ENCODE results near the gene CDK15. TPM values are rescaled to one million over a fixed set of nuclear protein-coding genes. Genes with fewer than 3 reads are reported as not detected.

CDK15 gene
- total RNA-seq, 1 donor from 2014 or later = 1.5 TPM

DNA sequence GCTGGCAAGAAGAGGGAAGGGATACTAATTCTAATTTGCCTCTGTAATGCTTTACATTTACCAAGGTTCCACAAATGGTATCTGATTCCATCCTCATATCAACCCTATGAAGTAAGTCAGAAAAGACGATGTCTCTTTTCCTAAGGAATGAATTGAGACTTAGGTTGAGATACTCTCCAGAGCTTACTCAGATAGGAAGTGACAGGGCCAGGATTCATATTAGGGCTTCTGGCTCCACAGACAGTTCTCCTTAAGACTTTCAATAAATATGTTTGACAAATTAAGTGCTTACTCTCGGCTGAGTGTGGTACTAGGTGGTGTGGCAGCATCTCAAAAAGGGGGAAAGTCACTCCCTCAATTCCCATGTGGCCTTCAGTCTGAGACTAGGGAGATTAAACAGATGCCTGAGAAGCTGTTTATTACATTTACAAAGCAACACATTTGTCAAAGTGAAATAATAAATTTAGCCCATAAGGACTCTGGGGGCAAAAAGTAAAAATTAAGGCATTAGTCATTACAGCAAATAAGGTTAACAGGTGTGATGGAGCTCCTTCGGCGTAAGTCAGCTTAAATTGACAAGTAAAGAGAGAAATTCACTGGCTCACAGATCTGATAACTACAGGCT is 14.2 kb downstream of the CDK15 start:
- Histone ChIP-seq H3K27ac (no peak overlapping the region), H3K36me3 (no peaks in the 10 kb centered on the region), H3K9me3 (no peaks in the 10 kb centered on the region), H3K4me3 (no peak overlapping the region), H3K4me1 (peaks cover 0 to 10% of the 10 kb centered on the region in 2 donors), H3K27me3 (no peaks in the 10 kb centered on the region)
- no peak for DNase-seq (ENCODE audit: low spot score in 2 of 2)
- TF ChIP-seq, protein P1, sequence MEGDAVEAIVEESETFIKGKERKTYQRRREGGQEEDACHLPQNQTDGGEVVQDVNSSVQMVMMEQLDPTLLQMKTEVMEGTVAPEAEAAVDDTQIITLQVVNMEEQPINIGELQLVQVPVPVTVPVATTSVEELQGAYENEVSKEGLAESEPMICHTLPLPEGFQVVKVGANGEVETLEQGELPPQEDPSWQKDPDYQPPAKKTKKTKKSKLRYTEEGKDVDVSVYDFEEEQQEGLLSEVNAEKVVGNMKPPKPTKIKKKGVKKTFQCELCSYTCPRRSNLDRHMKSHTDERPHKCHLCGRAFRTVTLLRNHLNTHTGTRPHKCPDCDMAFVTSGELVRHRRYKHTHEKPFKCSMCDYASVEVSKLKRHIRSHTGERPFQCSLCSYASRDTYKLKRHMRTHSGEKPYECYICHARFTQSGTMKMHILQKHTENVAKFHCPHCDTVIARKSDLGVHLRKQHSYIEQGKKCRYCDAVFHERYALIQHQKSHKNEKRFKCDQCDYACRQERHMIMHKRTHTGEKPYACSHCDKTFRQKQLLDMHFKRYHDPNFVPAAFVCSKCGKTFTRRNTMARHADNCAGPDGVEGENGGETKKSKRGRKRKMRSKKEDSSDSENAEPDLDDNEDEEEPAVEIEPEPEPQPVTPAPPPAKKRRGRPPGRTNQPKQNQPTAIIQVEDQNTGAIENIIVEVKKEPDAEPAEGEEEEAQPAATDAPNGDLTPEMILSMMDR (IDR thresholded peaks at IDR 0.05) = no peak
- intact Hi-C loops (cut with DNase I) = no loop called here

DNA sequence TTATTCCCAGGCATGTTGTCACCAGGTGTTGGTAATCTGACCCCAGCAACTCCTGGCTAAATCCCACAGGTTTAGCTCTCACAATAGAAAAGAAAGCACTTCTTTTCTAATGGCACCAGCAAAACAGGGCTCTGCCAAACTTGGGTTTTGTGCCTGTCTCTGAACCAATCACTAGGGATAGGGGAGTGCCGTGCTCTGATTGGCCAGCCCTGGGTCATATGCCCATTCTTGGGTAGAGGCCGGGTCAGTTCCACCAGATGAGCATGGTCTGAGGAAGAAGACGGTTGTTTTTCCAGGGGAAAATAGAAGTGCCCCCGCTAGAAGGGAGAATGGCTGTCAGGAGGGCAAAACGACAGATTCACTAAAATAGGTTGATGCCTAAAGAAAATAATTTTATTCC is 14.7 kb downstream of the CDK15 start:
- no peaks in the 10 kb centered on the region for H3K9me3 ChIP-seq
- H3K27me3 ChIP-seq = no peaks in the 10 kb centered on the region
- H3K36me3 ChIP-seq = no peaks in the 10 kb centered on the region
- no peak for DNase-seq (ENCODE audit: low spot score in 2 of 2)
- intact Hi-C loops (cut with DNase I) = no loop called here
- peaks cover 0 to 10% of the 10 kb centered on the region in 2 donors for H3K4me1 ChIP-seq
- H3K4me3 ChIP-seq = no peak overlapping the region
- H3K27ac ChIP-seq = no peak overlapping the region
- TF ChIP-seq, protein P1 (IDR thresholded peaks at IDR 0.05) = no peak

DNA sequence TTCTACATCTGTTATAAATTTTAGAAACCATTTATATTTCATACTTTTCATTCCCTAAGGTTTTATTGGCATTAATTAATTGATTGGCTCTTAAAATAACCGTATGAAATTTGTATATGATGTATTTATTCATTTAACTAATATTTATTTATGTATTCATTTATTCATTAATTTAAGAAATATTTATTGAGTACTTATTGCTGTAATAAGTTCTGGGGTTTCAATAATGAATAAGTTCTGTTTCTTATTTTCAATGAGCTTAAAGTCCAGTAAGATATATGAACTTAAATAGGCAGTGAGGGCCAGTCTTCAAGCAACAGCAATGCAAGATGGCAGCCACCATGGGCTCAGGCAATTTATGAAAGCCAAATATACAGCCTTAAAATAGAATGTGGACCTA is 17.9 kb downstream of the CDK15 start:
- H3K27me3 ChIP-seq = no peaks in the 10 kb centered on the region
- no peaks in the 10 kb centered on the region for H3K9me3 ChIP-seq
- peaks cover 0 to 10% of the 10 kb centered on the region in 2 donors for H3K4me1 ChIP-seq
- TF ChIP-seq, protein P1 (IDR thresholded peaks at IDR 0.05) = no peak
- intact Hi-C loops (cut with DNase I) = no loop called here
- H3K27ac ChIP-seq = no peak overlapping the region
- no peak overlapping the region for H3K4me3 ChIP-seq
- H3K36me3 ChIP-seq = no peaks in the 10 kb centered on the region
- no peak for DNase-seq (ENCODE audit: low spot score in 2 of 2)

DNA sequence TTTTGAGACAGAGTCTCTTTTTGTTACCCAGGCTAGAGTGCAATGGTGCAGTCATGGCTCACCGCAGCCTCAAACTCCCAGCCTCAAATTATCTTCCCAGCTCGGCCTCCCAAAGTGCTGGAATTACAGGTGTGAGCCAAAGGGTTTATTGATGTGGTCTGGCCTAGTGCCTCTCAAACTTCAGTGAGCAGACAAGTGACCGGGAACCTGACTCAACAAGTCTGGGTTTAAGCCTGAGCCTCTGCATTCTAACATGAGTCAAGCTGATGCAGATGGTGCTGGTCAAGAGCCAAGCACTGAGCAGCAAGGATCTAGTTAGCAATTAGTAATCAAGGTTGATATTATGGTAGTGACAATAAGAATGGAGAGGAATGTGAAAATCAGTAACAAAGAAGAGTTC is 21.3 kb downstream of the CDK15 start:
- H3K9me3 ChIP-seq = no peaks in the 10 kb centered on the region
- no peaks in the 10 kb centered on the region for H3K27me3 ChIP-seq
- peaks cover 0 to 3% of the 10 kb centered on the region in 2 donors for H3K4me1 ChIP-seq
- no peak for DNase-seq (ENCODE audit: low spot score in 2 of 2)
- TF ChIP-seq, protein P1 (IDR thresholded peaks at IDR 0.05) = no peak
- intact Hi-C loops (cut with DNase I) = no loop called here
- no peak overlapping the region for H3K27ac ChIP-seq
- H3K4me3 ChIP-seq = no peak overlapping the region
- no peaks in the 10 kb centered on the region for H3K36me3 ChIP-seq

DNA sequence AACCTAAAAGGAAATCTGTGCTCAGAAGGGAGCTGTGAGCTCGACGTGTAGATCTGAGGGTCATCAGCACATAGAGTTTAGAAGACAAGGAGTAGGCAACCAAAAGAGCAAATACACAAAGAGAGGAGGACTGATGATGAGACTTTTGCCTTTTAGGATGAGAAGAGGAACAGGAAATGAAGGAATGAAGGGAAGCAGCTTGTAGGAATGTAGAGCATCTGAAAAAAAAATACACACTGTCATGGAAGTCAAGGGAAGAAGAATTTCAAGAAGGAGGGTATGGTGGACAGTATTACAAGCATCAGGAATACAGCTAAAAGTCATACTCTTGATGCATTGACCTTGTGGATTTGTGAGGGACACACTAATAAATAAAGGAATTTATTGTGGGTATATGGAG is 21.9 kb downstream of the CDK15 start:
- H3K27me3 ChIP-seq = no peaks in the 10 kb centered on the region
- H3K4me3 ChIP-seq = no peak overlapping the region
- H3K36me3 ChIP-seq = no peaks in the 10 kb centered on the region
- DNase-seq (ENCODE audit: low spot score in 2 of 2) = no peak
- H3K9me3 ChIP-seq = no peaks in the 10 kb centered on the region
- peaks cover 0 to 2% of the 10 kb centered on the region in 2 donors for H3K4me1 ChIP-seq
- H3K27ac ChIP-seq = no peak overlapping the region
- TF ChIP-seq, protein P1 (IDR thresholded peaks at IDR 0.05) = no peak
- intact Hi-C loops (cut with DNase I) = no loop called here

DNA sequence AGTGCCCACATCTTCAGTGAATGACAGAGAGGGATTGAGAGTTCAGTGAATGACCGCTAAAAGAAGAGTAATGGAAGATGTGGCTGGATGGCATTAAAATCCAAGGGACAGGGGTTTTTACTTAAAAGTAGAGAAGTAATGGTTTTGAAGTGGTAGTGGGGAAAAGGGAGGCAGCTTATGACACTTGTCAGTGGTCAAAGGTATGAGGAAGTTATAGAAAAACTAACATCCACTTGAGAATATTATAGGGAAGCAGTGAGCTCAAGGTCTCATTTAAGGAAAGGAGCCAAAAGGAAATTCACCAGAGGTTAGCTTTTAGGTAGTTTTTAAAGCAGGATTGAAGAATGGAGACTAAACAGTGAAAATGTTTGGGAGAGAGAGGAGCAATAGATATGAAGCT is 24.3 kb downstream of the CDK15 start:
- Histone ChIP-seq H3K4me3 (no peak overlapping the region), H3K9me3 (no peaks in the 10 kb centered on the region), H3K27ac (peak overlapping the region in 1 of 2 donors; percentile 42), H3K27me3 (no peaks in the 10 kb centered on the region), H3K4me1 (no peaks in the 10 kb centered on the region), H3K36me3 (no peaks in the 10 kb centered on the region)
- TF ChIP-seq, protein P1 (IDR thresholded peaks at IDR 0.05) = no peak
- DNase-seq (ENCODE audit: low spot score in 2 of 2) = no peak
- intact Hi-C loops (cut with DNase I) = no loop called here

Measured in ascending aorta (tissue), 2 donors.